ENCODE measurements around the gene PHLPP2. TPM values are rescaled to one million over a fixed set of nuclear protein-coding genes. Genes with fewer than 3 reads are reported as not detected.
"Not testable (repeated sequence)": the region's sequence is repeated elsewhere in the genome, so short reads cannot be mapped to it uniquely, and the experiment has no call there.

Gene PHLPP2
- total RNA-seq, 1 donor from 2014 or later, result 16.5 TPM

GRCh38 chr16:71707199-71707598 lies 17.3 kb downstream of the PHLPP2 start:
- H3K4me3 Mint-ChIP-seq, result no peak overlapping the region
- no peaks in the 10 kb centered on the region for H3K27me3 Mint-ChIP-seq (ENCODE audit: insufficient read depth)
- no peak overlapping the region for H3K27ac Mint-ChIP-seq
- H3K36me3 Mint-ChIP-seq (ENCODE audit: low read depth), result peaks cover 4% of the 10 kb centered on the region
- no peak for DNase-seq (ENCODE audit: low spot score)
- peaks cover 8% of the 10 kb centered on the region for H3K4me1 Mint-ChIP-seq (ENCODE audit: low read depth)
- intact Hi-C loops (cut with micrococcal nuclease), result no loop called here
- no peaks in the 10 kb centered on the region for H3K9me3 Mint-ChIP-seq

- intact Hi-C loops (cut with micrococcal nuclease), result no loop called here
- H3K27me3 Mint-ChIP-seq (ENCODE audit: insufficient read depth), result no peaks in the 10 kb centered on the region
- no peak overlapping the region for H3K27ac Mint-ChIP-seq
- H3K36me3 Mint-ChIP-seq (ENCODE audit: low read depth), result peaks cover 2% of the 10 kb centered on the region
- H3K4me3 Mint-ChIP-seq, result no peak overlapping the region
- DNase-seq (ENCODE audit: low spot score), result no peak
- no peaks in the 10 kb centered on the region for H3K4me1 Mint-ChIP-seq (ENCODE audit: low read depth)
- no peaks in the 10 kb centered on the region for H3K9me3 Mint-ChIP-seq
Measured at GRCh38 chr16:71706046-71706445, 18.5 kb downstream of the PHLPP2 start.

GRCh38 chr16:71703333-71703732 lies 21.2 kb downstream of the PHLPP2 start:
- intact Hi-C loops (cut with micrococcal nuclease), result no loop called here
- DNase-seq (ENCODE audit: low spot score), result no peak
- Mint-ChIP-seq H3K36me3 (ENCODE audit: low read depth) (peaks cover 2% of the 10 kb centered on the region), H3K9me3 (no peaks in the 10 kb centered on the region), H3K4me1 (ENCODE audit: low read depth) (no peaks in the 10 kb centered on the region), H3K27me3 (ENCODE audit: insufficient read depth) (no peaks in the 10 kb centered on the region), H3K4me3 (no peak overlapping the region), H3K27ac (no peak overlapping the region)

GRCh38 chr16:71700831-71701230 lies 23.7 kb downstream of the PHLPP2 start:
- no peak overlapping the region for H3K27ac Mint-ChIP-seq
- DNase-seq (ENCODE audit: low spot score), result no peak
- no peaks in the 10 kb centered on the region for H3K27me3 Mint-ChIP-seq (ENCODE audit: insufficient read depth)
- H3K9me3 Mint-ChIP-seq, result no peaks in the 10 kb centered on the region
- peaks cover 2% of the 10 kb centered on the region for H3K36me3 Mint-ChIP-seq (ENCODE audit: low read depth)
- H3K4me1 Mint-ChIP-seq (ENCODE audit: low read depth), result no peaks in the 10 kb centered on the region
- no peak overlapping the region for H3K4me3 Mint-ChIP-seq
- intact Hi-C loops (cut with micrococcal nuclease), result no loop called here

GRCh38 chr16:71698491-71698890 lies 26.0 kb downstream of the PHLPP2 start:
- Mint-ChIP-seq H3K4me3 (no peak overlapping the region), H3K27ac (no peak overlapping the region), H3K36me3 (ENCODE audit: low read depth) (peaks cover 2% of the 10 kb centered on the region), H3K4me1 (ENCODE audit: low read depth) (no peaks in the 10 kb centered on the region), H3K9me3 (no peaks in the 10 kb centered on the region), H3K27me3 (ENCODE audit: insufficient read depth) (no peaks in the 10 kb centered on the region)
- intact Hi-C loops (cut with micrococcal nuclease), result no loop called here
- DNase-seq (ENCODE audit: low spot score), result no peak

- intact Hi-C loops (cut with micrococcal nuclease), result no loop called here
- DNase-seq (ENCODE audit: low spot score), result no peak
- no peaks in the 10 kb centered on the region for H3K9me3 Mint-ChIP-seq
- peak overlapping the region; percentile 12 for H3K27ac Mint-ChIP-seq
- no peaks in the 10 kb centered on the region for H3K4me1 Mint-ChIP-seq (ENCODE audit: low read depth)
- H3K27me3 Mint-ChIP-seq (ENCODE audit: insufficient read depth), result no peaks in the 10 kb centered on the region
- H3K36me3 Mint-ChIP-seq (ENCODE audit: low read depth), result peaks cover 10% of the 10 kb centered on the region
- no peak overlapping the region for H3K4me3 Mint-ChIP-seq
Measured at GRCh38 chr16:71693164-71693563, 31.3 kb downstream of the PHLPP2 start.

- H3K4me1 Mint-ChIP-seq (ENCODE audit: low read depth), result no peaks in the 10 kb centered on the region
- no peaks in the 10 kb centered on the region for H3K27me3 Mint-ChIP-seq (ENCODE audit: insufficient read depth)
- H3K9me3 Mint-ChIP-seq, result no peaks in the 10 kb centered on the region
- H3K27ac Mint-ChIP-seq, result no peak overlapping the region
- no peak for DNase-seq (ENCODE audit: low spot score)
- peaks cover 14% of the 10 kb centered on the region for H3K36me3 Mint-ChIP-seq (ENCODE audit: low read depth)
- H3K4me3 Mint-ChIP-seq, result no peak overlapping the region
- intact Hi-C loops (cut with micrococcal nuclease), result no loop called here
Measured at GRCh38 chr16:71689901-71690300, 34.6 kb downstream of the PHLPP2 start.

- Mint-ChIP-seq H3K27ac (no peak overlapping the region), H3K36me3 (ENCODE audit: low read depth) (peaks cover 22% of the 10 kb centered on the region), H3K27me3 (ENCODE audit: insufficient read depth) (no peaks in the 10 kb centered on the region), H3K4me1 (ENCODE audit: low read depth) (no peaks in the 10 kb centered on the region), H3K4me3 (no peak overlapping the region), H3K9me3 (no peaks in the 10 kb centered on the region)
- intact Hi-C loops (cut with micrococcal nuclease), result no loop called here
- DNase-seq (ENCODE audit: low spot score), result no peak
Measured at GRCh38 chr16:71687861-71688260, 36.6 kb downstream of the PHLPP2 start.

GRCh38 chr16:71684280-71684679 lies 40.2 kb downstream of the PHLPP2 start:
- DNase-seq (ENCODE audit: low spot score); H3K4me1 Mint-ChIP-seq (ENCODE audit: low read depth): not testable (repeated sequence)

GRCh38 chr16:71681360-71681759 lies 43.1 kb downstream of the PHLPP2 start:
- H3K4me1 Mint-ChIP-seq (ENCODE audit: low read depth), result no peaks in the 10 kb centered on the region
- no peaks in the 10 kb centered on the region for H3K9me3 Mint-ChIP-seq
- H3K27ac Mint-ChIP-seq, result no peak overlapping the region
- DNase-seq (ENCODE audit: low spot score), result no peak
- intact Hi-C loops (cut with micrococcal nuclease), result no loop called here
- H3K4me3 Mint-ChIP-seq, result no peak overlapping the region
- H3K27me3 Mint-ChIP-seq (ENCODE audit: insufficient read depth), result no peaks in the 10 kb centered on the region
- H3K36me3 Mint-ChIP-seq (ENCODE audit: low read depth), result peaks cover 26% of the 10 kb centered on the region

More at GRCh38 chr16:71684280-71684679, 40.2 kb downstream of the PHLPP2 start:
- H3K27me3 Mint-ChIP-seq (ENCODE audit: insufficient read depth); intact Hi-C loops (cut with micrococcal nuclease); H3K27ac Mint-ChIP-seq; H3K9me3 Mint-ChIP-seq; H3K4me3 Mint-ChIP-seq: not testable (repeated sequence)
- H3K36me3 Mint-ChIP-seq (ENCODE audit: low read depth), result peaks cover 22% of the 10 kb centered on the region

GRCh38 chr16:71676236-71676635 lies 48.3 kb downstream of the PHLPP2 start:
- H3K4me3 Mint-ChIP-seq, result no peak overlapping the region
- peaks cover 5% of the 10 kb centered on the region for H3K4me1 Mint-ChIP-seq (ENCODE audit: low read depth)
- peaks cover 20% of the 10 kb centered on the region for H3K36me3 Mint-ChIP-seq (ENCODE audit: low read depth)
- no peaks in the 10 kb centered on the region for H3K9me3 Mint-ChIP-seq
- intact Hi-C loops (cut with micrococcal nuclease), result no loop called here
- H3K27me3 Mint-ChIP-seq (ENCODE audit: insufficient read depth), result no peaks in the 10 kb centered on the region
- no peak overlapping the region for H3K27ac Mint-ChIP-seq
- DNase-seq (ENCODE audit: low spot score), result no peak

GRCh38 chr16:71675380-71675779 lies 49.1 kb downstream of the PHLPP2 start:
- H3K9me3 Mint-ChIP-seq, result no peaks in the 10 kb centered on the region
- H3K4me3 Mint-ChIP-seq, result no peak overlapping the region
- no peak overlapping the region for H3K27ac Mint-ChIP-seq
- H3K4me1 Mint-ChIP-seq (ENCODE audit: low read depth), result peaks cover 5% of the 10 kb centered on the region
- intact Hi-C loops (cut with micrococcal nuclease), result no loop called here
- H3K27me3 Mint-ChIP-seq (ENCODE audit: insufficient read depth), result no peaks in the 10 kb centered on the region
- H3K36me3 Mint-ChIP-seq (ENCODE audit: low read depth), result peaks cover 23% of the 10 kb centered on the region
- no peak for DNase-seq (ENCODE audit: low spot score)

- H3K36me3 Mint-ChIP-seq (ENCODE audit: low read depth), result peaks cover 26% of the 10 kb centered on the region
- H3K27me3 Mint-ChIP-seq (ENCODE audit: insufficient read depth), result no peaks in the 10 kb centered on the region
- H3K9me3 Mint-ChIP-seq, result no peaks in the 10 kb centered on the region
- H3K27ac Mint-ChIP-seq, result no peak overlapping the region
- H3K4me3 Mint-ChIP-seq, result no peak overlapping the region
- no peak for DNase-seq (ENCODE audit: low spot score)
- intact Hi-C loops (cut with micrococcal nuclease), result no loop called here
- peaks cover 5% of the 10 kb centered on the region for H3K4me1 Mint-ChIP-seq (ENCODE audit: low read depth)
Measured at GRCh38 chr16:71674229-71674628, 50.3 kb downstream of the PHLPP2 start.

GRCh38 chr16:71673582-71673973 lies 50.9 kb downstream of the PHLPP2 start:
- intact Hi-C loops (cut with micrococcal nuclease), result no loop called here
- H3K27ac Mint-ChIP-seq, result no peak overlapping the region
- H3K4me1 Mint-ChIP-seq (ENCODE audit: low read depth), result peaks cover 5% of the 10 kb centered on the region
- no peaks in the 10 kb centered on the region for H3K27me3 Mint-ChIP-seq (ENCODE audit: insufficient read depth)
- no peaks in the 10 kb centered on the region for H3K9me3 Mint-ChIP-seq
- DNase-seq (ENCODE audit: low spot score), result no peak
- H3K4me3 Mint-ChIP-seq, result no peak overlapping the region
- H3K36me3 Mint-ChIP-seq (ENCODE audit: low read depth), result peaks cover 24% of the 10 kb centered on the region
